Right renal cortex interstitium (tissue), 3 donors: Measurements from ENCODE around the gene NHERF1. TPM values are rescaled to one million over a fixed set of nuclear protein-coding genes. Genes with fewer than 3 reads are reported as not detected.

ENCODE experiments used
- DNase-seq, 3 donors: peaks; one replicate each; pipeline ENCODE4 v3.0.0-alpha.2; 2013; ENCODE audit warnings: low read depth in 3 of 3, low spot score in 2 of 3
- polyA plus RNA-seq, 3 donors: library from polyadenylated mRNA; unstranded; fragments of 120-200 nt; gene quantifications; one replicate each; pipeline ENCODE4 v1.2.1, GENCODE V29; 2013; ENCODE audit not compliant: insufficient read length in 3 of 3

The NHERF1 gene
- polyA plus RNA-seq, 3 donors: 148 to 190 (median 161) TPM

DNA sequence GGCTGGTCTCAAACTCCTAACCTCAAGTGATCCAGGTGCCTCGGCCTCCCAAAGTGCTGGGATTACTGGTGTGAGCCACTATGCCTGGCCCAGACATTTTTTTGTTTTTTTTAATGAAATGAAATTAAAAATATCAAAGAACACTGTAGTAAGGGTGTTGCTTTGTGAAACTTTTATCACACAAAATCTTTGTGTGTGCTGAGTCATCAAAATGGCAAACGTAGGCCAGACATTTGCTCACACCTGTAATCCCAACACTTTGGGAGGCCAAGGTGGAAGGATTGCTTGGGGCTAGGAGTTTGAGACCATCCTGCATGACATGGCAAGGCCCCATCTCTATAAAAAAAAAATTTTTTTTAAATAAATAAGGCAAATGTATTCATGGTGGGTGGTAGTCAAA, 18.0 kb downstream of the NHERF1 start:
- no peak for DNase-seq

DNA sequence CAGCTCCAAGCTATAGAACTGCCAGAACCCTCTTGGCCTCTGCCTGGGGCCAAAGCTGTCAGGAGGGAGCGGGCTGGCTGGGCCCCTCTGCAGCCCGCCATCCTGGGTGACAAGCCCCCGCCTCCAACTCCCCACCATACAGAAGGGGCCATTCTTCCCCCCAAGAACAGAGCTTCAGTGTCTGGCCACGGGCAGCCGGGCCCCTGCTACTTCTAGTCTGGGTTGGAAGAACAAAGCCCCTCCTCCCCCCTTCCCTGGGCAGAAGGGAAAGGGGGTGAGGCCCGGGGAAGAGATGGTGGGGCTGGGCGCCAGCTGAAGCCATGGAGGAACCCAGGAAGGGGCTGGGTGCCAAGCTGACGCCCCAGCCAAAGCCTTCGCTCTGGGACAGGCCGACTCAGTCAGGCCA, 18.7 kb downstream of the NHERF1 start:
- DNase-seq: no peak

DNA sequence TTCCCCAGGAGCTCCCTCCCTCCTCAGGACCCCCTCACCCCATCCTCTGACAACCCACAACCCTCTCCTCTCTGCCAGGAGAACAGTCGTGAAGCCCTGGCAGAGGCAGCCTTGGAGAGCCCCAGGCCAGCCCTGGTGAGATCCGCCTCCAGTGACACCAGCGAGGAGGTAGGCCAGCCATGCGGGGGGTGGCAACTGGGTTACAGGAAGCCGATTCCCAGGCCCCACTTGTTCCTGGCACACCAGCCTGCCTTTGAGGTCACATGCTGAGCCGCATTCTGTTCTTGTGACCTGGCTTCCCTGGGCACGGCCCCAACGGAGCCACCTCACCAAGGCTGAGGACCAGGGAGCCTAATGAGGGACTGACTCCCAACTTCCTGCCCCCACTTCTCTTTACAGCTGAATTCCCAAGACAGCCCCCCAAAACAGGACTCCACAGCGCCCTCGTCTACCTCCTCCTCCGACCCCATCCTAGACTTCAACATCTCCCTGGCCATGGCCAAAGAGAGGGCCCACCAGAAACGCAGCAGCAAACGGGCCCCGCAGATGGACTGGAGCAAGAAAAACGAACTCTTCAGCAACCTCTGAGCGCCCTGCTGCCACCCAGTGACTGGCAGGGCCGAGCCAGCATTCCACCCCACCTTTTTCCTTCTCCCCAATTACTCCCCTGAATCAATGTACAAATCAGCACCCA, 19.8 kb downstream of the NHERF1 start:
- no peak for DNase-seq

DNA sequence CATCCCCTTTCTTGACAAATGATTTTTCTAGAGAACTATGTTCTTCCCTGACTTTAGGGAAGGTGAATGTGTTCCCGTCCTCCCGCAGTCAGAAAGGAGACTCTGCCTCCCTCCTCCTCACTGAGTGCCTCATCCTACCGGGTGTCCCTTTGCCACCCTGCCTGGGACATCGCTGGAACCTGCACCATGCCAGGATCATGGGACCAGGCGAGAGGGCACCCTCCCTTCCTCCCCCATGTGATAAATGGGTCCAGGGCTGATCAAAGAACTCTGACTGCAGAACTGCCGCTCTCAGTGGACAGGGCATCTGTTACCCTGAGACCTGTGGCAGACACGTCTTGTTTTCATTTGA, 20.3 kb downstream of the NHERF1 start:
- DNase-seq: no peak

DNA sequence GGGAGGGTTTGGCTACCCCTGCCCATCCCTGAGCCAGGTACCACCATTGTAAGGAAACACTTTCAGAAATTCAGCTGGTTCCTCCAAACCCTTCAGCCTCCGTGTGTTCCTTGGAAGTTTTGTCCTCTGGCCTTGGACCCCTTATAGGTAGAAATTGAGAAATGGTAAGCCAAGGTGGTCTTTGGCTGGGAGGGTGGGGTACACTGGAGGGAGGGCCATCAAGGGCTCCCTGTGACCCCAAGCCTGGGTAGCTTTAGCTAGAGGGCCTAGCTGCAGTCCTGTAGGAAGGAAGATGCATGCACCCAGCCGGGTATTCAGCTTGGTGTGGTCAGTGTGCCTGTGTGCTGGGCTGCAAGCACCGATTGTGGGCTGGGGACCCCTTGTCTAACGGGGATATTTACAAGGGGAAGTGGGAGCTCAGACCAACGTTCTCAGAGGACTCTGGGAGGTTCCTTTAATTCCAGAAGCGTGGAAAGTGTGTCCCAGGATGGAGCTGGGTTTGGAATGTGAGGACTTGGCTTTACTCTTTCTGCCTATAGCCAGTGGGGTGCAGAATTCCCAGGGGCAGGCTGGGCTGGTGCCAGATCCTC, 20.9 kb downstream of the NHERF1 start:
- DNase-seq: no peak

DNA sequence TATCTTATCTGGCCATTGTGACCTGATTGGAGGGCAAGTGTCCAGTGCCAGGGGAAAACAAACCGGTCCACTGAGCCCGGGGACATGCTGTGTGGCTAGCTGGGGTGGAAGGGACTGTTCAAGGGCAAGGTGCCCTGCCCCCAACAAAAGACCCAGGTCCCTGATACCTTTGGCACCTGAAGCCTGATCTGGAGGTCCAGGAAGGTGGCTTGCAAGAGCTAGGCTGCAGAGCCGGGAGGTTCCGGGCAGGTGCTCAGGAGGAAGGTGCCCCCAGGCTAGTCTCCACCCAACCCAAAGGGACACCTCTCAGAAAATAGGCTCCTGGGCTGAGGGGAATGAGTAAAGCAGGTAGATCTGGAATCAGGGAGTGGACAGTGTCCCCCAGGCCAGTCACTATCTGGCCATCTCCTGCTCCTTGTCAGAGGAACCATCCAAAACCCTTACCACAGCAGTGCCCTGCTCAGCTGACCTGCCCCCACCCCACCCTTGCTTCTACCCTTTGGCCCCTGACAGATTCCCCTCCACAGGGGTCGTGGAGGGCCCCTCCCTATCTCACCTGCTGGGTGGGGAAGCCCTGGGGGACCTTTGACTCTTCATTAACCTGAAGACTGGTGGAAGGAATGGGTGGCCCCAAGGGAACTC, 21.5 kb downstream of the NHERF1 start:
- DNase-seq: no peak

DNA sequence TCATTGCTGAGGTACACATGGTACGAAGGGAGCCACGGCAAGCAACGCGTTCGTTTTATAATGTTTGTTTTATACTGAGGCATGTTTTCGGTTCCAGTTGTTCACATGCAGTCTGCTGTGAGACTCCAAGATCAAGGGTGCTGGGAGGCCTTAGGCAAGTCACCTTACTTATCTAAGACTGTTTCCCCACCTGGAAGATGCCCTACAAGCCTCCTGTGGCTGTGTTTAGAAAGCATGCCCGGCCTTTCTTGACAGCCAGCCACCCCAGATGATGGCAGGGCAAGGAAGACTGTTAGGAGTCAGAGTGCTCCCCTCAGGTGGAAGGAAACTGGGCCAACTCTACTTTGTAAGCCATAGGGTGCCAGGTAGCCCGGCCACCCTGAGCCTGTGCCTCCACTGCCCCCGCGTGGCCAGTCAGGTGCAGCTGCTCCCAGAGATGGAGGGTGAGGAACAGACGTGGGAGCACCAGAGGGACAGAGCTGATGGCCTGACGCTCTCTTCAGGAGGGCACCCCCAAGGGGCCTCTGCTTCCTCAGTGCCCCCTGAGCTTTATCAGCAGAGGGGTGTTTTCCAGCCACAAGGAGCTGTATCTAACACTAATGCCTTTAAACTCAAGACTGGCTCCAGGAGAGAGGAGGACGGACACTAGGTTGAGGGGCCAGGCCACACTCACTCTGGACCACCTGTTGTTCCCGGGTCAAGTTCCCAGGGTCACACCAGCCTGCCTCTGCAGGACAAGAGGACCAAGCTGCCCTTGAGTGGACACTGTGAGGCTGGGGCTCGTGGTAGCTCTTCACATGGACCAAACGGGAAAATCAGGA, 22.3 kb downstream of the NHERF1 start:
- DNase-seq: no peak

DNA sequence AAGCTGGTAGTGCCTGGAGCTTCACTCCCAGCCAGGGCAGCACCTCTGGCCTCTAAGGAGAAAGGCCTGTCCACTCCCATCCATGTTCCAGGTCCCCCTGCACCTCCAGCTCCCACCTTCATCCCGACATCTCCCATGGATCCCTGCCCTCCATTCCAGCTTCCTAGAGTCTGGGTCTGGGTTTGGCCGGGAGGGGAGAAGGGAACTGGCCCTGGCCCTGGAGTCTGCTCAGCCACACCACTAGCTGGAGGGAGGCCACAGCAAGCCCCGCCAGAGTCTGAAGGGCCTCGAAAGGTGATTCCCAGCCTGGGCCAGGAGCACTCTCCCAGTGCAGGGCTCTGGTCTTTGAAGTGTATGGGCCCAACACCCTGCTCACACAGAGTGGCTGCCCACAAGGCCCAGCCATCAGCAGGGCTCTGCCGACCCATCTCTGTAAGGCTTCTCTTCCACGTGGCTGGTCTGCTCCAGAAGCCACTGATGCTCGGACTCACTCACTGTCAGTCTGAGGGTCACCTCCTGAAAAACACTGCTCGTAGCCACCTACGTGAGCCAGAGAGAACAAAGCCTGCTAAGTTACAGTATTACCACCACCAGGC, 23.0 kb downstream of the NHERF1 start:
- DNase-seq: no peak

DNA sequence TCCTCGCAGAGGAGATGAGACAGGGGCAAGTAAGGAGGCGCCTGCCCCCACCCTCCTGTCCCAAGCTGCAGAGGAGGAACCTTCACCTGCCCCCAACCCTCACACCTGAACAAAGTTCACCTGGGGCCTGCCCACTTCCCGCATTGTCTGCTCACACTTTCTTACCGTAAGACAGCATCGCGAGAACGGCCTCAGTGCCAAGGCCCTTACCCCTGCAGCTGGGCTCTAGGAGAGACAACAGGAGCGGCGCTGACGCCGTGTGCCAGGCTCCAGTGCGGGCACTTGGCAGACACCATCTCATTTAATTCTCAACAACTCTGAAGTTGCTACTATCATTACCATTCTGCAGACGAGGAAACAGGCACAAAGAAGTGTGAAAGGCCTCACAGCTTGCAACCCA, 23.6 kb downstream of the NHERF1 start:
- no peak for DNase-seq

DNA sequence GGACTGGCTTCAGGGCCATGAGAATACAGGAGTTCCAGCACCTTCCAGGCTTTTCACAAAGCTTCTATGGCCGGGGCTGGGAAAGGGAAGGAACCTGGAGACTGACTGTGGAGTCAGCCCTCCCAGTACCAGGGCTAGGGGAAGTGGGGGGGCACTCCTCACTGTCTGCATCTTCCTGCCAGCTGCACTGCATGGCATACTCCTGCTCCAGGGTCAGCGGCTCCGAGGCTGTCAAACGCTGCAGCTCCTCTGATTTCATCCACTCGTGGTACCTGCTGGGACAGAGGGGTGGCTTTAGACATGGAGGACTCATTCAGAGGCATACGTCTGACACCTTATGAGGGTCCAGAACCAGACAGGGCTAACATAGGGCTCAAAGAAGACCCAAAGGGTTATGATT, 25.0 kb downstream of the NHERF1 start:
- no peak for DNase-seq

DNA sequence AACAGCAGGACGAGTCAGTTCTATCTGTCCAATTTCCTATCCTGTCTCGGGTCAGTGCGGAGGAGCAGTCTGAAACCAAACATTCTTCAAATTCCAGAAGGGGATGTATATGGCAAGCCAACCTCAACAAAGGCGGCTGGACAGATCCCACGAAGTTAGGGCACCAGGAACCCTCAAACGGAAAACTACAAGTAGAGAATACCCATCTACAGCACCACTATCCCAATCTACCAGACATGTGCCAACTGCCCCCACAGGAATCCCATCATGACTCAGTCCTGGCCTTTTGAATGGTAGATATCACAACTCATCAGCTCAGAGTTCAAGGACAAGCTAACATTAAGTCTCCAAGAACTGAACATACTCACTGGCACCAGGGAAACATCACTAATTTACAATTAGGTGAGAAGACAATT, 25.5 kb downstream of the NHERF1 start:
- no peak for DNase-seq

DNA sequence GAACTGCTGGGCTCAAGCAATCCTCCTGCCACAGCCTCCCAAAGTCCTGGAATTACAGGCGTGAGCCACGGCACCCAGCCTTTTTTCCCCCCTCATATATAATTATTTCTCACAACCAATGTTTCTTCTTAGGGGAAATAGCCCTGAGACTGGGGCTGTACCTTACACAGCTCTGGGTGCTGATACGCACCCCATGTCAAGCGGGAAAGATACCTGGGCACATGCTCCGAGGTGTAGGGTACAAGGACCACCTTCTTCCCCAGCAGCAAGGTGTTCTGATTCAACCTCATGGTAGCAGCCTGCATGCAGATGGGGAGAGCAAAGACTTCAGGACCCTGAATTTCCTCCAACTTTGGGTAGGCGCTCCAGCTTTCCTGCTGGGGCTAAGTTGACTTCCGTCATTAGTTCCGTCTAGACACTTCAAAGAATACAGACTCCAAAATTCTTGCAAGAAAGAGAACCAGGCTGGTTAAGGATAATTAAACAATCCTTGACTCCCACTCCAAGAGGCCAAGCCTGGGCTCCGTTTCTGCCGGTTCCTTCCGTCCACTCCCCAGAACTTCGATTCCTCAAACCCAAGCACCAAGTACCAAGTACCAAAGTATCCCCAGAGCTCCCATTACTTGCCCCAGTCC, 27.1 kb downstream of the NHERF1 start:
- DNase-seq: no peak

DNA sequence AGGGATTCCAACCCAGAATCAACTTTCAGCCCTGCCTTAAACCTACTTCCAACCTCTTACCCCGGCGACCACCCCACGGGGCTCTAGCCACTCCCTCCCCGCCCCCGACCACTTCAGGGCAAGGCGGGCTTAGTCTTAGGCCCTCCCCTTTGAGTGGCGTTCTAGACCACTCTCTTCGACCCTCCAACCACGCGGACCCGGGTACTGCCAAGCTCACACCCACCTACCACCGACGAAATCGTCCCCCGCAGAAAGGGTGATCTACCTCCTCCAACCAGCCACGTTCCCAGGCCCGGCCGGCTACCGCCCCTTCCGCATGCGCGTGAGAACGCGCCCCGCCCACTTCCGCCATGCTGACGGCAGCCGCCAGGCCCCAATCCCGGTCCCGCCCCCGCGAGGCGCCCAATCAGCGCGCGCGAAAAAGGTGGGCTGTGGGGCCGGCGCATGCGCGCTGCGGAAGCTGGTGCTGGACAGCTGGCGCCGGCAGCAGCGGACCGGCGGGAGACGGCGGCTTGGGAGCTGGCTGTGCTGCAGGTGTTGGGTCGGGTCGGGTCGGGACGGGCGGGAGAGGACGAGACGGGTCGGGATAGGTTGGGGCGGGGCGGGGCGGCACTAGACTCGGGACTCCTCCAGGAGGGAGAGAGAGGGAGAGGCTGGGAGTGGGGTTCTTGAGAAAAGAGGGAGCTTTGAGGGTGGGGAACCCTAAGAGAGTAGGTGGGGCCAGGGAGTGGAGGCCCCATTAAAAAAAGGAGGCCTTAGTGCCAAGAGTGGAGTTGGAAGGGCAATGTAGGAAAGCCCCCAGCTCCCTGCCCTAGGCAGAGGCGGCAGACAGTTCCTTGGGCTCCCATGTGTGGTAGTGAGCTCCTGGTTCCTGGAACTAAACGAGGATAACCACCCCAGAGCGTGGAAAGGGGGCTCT, 27.9 kb downstream of the NHERF1 start, which contains the start of gene NAT9:
TSS of gene NAT9 (minus strand) at position 302 of the 919 bp plus-strand sequence. CDS start 647 bp downstream, outside the sequence.
- peak; percentile 87 to 93 (median 87) for DNase-seq

DNA sequence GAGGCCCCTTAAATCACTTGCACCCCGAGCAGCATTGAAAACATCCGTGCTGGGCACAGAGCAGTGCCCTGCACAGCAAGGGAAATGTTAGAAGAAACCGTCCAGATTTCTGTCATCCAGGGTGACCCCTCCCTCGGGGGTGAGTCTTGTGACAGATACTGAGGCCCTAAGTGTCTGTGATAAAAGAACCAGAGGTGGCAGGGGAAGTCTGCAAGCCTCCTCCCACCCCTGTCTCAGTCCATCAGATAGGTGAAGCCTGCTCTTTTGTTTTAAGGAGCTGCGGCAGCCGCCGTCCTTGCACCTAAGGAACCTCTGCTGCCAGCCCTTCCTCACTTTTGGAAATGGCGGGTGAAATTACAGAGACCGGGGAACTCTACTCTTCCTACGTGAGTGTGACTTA, 28.6 kb downstream of the NHERF1 start:
- DNase-seq: no peak

DNA sequence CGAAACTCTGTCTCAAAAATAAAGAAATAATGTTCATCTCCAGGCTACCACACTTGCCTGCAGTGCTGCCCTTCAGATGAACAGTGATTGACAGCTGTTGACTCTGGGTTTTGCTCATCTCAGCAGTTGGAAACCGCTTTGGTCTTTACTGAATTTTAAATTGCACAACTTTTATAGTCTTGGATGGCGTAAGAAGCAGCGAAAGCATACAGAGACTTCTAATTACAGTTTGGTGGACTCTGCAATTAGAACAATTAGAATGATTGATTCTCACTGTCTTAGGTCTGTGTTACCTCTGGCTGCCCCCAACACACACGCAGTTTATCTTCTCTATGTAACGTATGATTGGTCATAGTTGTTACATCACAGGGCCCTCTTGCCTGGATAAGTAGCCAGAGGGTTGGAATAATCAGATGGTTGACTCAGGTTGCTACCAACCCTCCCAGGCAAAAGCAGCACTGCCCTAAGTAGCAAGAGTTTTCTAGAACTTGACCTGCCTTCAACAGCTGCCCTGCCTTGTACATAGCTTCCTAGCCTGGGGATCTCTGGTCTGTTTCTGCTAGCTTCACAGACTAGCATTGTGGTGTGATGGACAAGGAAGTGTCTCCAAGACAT, 29.6 kb downstream of the NHERF1 start:
- DNase-seq: no peak

DNA sequence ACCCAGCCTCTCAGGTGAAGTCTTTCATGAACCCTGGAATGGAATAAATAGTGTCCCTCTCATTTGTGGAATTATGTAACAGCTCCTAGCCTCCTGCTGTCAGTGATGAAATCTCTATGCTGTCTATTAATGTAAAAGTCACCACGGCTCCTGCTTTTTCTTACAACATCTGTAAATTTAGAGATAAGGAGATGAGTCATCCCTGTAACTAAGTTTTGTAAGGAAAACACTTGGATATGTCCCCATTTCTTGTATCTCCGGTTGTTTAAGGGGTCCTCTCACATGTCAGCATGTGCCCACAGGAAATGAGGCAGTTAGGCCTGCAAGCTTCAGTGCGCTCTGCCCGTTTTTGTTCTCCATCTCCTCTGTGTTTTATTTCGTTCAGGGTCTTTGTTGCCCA, 30.5 kb downstream of the NHERF1 start:
- no peak for DNase-seq

DNA sequence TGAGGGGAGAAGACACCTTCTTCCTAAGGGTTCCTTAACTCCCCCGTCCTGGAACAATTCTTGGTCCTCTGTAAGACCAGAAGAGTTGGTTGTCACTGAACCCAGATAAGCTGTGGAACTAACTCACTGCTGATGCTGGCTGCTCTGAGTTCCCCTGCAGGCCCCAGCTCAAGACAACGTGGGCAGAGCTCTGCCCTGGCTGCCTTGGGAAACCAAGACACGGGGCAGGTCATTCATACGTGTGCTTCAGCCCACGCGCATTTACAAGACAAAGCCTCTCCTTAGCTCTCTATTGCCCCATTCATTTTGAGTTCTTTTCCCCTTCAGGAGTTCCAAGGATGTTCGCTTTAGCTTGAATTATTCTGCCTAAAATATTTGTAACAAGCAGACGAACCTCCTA, 31.1 kb downstream of the NHERF1 start:
- DNase-seq: no peak

DNA sequence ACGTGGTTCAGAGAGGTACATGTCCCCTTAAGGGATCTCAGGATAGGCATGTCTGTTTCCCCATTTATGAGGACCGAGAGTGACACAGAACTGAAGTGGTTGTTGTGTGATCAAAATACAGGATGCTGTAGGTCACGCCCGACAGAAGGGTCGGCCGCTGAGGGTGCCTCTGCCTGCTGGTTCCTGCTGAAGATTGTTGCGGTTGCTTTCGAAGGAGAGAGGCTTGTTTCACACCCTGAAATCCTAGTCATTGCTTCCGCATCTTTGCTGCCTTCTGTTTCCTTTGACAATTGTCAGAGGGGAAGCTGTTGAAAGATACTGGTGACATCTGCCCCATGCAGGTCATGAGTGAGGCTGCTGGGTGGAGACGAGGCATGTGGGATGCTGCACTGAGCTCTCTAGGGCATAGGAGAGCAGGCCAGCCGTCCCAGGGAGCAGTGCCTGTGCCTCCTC, 31.5 kb downstream of the NHERF1 start:
- no peak for DNase-seq
